HL-60/S4 treated with retinoic acid at 250 ng/mL for 4 days and 3 days (cell line): ENCODE measurements around the gene MAGI2.

Experiments
- in situ Hi-C: fragments of 300-500 bp; cut with MboI; formaldehyde crosslinking; loops from 2 replicates; pipeline ENCODE4 v1.7.0; 2022; ENCODE audit warnings: low sequenced_read_pairs

The MAGI2 gene

DNA sequence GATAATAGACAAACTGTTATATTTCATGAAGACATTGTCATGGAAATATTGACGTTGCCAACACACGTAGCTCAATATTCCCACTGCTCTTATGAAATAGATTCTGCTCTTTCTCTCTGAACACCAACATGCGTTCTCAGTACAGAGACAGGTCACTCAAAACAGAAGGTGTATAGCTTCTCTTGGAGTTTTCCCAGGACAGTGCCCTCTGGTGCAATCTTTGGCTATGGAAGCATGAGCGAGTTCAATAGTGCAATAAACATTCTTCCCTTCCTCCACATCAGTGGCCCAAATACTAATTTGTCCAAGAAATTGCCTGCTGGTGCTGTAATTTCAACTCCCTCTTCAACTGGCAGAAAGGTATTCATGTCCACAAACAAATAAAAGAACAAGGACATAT lies 145.3 kb downstream of the MAGI2 start:
- in situ Hi-C loops = no loop called here

DNA sequence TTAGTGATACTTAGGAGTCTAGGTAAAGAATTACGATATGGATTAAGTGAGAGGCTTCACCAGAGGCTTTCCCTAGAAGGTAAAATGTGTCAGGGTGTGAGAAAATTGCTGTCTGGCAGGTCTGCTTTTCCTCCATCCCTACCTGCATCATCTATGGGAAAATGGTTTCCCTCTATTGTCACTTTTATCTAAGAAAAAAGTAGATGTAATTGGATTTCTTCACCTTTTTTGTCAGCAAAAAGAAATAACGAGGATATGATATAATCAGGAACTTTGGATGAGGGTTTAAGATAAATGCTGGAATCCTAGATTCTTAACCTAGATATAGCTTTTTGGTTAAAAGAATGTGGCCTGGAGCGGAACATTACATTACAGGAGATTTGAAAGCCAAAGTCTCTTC lies 146.1 kb downstream of the MAGI2 start:
- in situ Hi-C loops = no loop called here

DNA sequence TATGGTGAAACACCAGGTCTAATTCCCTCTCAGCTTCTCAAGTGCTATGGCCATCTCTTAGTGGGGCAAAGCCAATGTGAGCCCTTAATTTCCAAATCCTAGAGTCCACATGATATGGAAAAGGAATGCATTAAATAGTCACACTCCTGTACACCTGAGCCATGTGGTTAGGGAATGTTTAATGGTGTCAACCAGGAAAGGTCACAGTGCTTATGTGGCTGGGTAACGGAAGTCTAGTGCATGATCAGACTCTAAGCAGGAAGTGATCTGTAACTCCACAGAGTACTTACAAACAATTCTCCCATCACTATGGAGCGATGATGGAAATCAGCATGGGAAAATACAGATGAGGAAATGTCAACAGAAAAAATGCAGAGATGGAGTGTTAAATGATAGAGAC lies 148.8 kb downstream of the MAGI2 start:
- in situ Hi-C loops = no loop called here

DNA sequence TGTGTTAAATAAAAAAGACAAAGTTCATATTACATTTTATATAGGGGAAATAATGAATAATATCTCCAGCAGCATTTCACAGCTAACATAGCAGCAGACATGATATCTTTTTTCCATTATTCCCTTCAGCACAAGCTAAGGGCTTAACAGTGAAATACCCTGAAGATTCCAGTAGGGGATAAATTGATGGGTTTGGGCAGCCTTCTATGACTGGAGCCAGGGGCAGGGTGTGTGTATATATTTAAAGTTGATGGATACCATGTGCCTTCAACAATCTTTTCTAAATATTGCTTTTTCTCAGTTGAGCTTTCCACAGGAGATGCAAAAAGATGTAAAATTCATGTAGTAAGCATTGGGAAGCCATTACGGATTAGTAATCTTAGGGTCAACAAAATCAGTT lies 151.2 kb downstream of the MAGI2 start:
- in situ Hi-C loops = no loop called here

DNA sequence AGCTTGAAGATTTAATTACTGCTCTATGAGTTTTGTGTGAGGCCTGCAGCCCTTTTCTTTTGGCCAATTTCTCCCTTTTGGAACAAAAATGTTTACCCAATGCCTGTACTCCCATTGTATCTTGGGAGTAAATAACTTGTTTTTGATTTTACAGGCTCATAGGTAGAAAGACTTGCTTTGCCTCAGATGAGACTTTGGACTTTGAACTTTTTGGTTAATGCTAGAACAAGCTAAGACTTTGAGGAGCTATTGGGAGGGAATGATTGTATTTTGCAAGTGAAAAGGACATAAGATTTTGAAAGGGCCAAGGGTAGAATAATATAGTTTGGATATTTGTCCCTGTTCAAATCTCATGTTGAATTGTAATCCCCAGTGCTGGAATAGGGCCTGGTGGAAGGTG lies 152.0 kb downstream of the MAGI2 start:
- in situ Hi-C loops = no loop called here

DNA sequence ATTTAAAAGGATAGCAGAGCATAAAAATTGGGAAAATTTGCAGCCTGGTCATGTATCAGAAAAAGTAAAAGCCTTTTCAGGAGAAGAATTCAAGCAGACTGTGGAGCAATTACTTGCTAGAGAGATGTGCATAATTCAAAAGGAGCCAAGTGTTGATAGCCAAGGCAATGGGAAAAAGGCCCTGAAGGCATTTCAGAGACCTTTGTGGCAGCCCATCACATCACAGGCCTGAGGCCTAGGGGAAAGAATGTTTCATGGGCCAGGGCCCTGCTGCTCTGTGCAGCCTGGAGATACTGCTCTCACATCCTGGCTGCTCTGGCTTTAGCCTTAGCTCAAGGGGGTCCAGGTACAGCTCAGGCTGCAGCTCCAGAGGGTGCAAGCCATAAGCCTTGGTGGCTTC lies 152.9 kb downstream of the MAGI2 start:
- in situ Hi-C loops = no loop called here

DNA sequence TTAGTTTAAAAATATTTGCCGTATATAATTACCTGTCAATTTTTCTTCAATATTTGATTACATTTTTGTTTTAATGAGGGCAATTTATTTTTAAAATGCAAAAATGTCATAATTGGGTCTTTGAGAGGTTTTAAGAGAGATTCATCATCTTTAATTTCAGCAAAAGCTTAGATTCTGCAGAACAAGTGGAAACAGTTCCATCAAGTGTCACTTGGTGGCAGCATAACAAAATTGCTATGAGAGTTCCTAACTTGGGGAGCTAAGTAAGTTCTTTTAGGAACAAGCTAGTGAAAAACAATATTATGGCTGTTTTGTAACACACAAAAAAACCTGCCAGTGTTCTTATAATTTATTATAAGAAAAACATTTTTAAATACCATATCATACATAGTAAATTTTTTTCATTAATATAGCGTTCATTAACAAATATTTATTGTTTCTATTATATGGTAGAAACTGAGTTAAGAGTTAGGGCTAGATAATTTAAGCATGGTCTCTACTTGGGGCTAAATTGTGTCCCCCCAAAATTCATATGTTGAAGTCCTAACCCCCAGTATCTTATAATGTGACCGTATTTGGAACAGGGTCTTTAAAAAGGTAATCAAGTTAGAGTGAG lies 155.2 kb downstream of the MAGI2 start:
- in situ Hi-C loops = no loop called here

DNA sequence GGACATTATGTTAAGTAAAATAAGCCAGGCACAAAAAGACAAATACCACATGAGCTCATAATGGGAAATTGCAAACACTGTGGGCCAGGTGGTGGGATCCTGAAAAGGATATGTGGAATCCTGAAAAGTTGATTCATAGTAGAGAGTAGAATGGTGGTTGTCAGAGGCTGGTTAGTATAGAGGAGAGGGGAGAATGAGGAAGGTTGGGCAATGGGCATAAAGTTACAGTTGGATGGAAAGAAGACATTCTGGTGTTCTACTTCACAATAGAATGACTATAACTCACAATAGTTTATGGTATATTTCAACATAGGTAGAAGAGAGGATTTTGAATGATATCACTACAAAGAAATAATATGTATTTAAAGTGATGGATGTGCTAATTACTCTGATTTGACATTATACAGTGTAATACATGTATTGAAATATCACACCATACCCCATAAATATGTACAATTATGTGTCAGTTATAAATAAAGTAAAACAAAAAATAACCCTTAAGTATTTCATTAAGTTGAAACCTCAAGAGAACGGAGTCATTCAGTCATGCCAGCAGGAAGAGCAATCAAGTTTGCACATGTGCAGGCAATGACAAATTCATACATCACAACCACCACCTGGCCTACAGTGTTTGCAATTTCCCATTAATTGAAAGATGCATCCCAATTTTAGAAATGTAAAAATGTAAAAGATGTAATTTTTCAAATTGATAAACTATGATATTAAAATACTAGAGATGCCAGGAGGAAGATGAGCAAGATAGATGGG lies 156.7 kb downstream of the MAGI2 start:
- in situ Hi-C loops = no loop called here

DNA sequence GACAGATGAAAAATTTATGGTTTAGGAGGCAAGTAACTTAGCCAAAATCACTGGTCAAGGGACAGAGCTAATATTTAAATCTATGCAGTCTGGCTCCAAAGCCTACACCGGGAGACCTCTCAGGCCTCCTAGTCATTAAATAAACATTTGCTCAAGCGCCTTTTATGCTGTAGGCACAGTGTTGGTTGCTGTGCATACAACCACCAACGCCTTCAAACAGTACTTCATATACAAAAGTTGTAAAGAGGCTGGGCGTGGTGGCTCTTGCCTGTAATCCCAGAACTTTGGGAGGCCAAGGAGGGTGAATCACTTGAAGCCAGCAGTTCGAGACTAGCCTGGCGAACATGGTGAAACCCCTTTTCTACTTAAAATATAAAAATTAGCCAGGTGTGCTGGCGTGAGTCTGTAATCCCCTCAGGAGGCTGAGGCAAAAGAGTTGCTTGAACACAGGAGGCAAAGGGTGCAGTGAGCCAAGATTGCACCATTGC lies 159.8 kb downstream of the MAGI2 start:
- in situ Hi-C loops = no loop called here

DNA sequence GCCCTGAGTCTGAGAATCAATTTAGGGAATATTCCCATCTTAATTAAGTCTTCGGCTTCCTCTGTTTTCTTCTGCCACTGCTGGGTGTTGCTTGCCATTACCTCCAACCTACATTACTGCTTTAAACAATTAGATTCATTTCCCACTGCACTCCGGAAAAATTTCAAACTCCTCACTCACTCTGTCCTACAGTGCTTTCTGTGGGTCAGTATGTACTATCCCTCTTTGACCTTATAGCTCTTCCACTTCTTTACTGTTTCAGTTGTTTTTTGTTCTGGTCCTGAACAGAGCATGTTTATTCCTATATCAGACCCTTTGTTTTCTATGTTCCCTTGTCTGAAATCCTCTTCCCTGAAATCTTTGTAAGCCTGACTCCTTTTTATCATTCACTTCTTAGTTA lies 160.6 kb downstream of the MAGI2 start:
- in situ Hi-C loops = no loop called here

DNA sequence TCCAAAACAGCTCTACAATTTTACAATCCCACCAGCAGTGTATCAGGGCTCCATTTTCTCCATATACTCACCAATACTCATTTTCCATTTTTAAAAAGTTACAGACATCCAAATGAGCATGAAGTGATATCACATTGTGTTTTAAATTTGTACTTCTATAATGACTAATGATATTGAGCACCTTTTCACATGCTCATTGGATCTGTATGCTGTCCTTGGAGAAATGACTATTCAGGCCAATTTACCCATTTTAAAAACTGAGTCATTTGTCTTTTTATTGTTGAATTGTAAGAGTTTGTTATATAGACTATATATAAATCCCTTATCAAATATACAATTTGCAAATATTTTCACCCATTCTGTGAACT lies 162.0 kb downstream of the MAGI2 start:
- in situ Hi-C loops = no loop called here

DNA sequence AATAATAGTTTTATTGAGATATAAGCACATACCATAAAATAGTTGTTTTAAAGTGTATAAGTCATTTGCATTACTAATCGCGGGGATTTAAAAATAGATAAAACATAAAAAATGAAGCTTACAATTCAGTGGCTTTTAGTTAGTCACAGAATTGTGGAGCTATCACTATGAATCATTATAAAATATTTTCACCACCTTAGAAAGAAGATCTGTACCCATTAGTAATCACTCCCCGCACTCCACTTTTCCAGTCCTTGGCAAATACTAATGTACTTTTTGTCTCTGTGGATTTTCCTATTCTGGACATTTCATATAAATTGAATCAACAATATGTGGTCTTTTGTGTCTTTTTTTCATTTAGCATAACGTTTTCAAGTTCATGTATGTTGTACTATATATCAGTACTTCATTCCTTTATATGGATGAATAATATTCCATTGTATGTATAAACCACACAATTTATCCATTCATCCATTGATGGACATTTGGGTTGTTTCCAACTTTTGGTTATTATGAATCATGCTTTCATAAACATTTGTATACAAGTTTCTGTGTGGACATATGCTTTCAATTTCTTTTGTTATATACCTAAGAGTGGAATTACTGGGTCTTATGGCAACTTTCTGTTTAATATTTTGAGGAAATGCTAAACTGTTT lies 162.5 kb downstream of the MAGI2 start:
- in situ Hi-C loops = no loop called here

DNA sequence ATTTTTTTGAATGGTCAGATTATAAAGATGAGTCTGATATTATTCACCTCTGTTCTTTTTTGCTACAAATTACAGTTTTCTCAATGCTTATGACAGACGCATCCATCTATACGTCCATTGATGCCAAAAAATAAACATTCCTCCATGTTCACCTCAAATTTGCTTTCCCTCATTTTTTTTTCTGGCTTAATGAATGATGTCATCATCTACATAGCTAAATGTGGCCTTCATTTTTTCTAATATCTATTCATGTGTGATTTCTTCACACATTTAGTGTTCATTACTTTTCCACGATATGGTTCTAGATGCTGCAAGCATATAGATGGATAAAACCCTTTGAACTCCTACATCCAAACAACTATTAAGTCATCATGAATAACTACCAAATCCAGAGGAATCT lies 163.1 kb downstream of the MAGI2 start:
- in situ Hi-C loops = no loop called here

DNA sequence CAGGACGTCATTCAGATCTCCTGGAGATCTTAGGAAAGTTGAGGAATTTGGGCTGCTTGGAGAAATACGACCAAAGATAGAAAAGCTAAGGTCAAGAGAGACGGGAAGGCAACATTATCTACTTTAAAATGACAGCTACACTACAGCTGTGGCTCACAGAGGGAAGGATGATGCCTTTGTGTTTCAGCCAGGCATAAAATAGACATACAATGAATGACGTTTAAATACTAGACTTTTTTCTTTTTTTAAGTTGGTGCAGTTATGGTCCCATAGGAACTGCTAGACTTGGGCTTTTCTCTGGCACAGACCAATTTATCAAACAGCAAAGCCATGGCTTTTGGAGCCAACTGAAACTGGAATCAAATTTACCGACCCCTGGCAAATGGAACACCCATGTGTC lies 164.8 kb downstream of the MAGI2 start:
- in situ Hi-C loops = no loop called here

DNA sequence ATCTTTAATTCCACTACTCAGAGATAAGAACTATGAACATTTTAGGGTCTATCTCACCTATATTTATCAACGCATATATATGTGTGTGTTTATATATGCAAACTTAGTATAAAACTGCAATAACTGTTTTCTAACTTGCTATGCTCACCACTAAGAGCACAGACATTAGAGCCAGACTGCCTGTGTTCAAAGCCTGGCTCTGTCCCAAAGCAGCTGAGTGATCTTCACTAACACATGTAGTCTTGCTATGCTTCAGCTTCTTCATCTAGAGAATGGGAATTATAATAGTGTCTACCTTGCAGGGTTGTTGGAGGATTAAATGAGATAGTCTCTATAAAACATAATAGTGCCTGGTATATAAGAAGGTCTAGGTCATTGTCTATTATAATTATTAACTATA lies 165.5 kb downstream of the MAGI2 start:
- in situ Hi-C loops = no loop called here

DNA sequence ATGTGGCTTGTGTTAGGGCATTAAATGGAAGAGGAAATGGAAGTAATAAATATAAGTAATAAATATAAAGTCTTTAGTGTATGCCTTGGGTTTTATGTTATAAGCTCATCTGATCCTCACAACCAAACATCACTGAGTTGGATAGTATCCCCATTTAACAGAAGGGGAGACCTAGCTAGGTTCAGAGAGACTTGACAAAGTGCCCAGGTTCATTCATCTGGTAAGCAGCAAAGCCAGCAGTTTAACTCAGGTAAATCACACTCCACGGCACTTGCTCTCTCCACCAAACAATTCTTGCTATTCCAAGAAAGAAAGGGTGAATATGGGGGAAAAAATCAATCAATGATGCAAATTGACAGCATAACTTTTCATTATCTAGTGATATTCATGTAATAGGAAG lies 167.3 kb downstream of the MAGI2 start:
- in situ Hi-C loops = no loop called here

DNA sequence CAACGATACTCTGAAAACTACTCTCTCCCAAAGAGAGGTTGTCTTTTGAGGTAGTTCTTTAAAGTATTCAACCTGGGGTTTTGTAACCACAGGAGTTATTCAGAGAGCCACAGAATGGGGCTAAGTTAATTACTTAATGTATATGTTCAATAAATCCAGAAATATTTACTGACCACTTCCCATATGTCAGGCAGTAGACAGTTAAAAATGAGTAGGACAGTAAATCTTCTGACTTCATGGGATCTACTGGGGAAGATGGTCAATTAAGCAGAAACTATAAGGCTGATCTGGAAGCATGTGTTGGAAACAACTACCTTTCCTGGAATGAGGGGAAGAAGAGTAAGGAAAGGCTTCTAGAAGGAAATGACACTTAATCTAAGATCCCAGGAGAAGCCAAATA lies 167.7 kb downstream of the MAGI2 start:
- in situ Hi-C loops = no loop called here

DNA sequence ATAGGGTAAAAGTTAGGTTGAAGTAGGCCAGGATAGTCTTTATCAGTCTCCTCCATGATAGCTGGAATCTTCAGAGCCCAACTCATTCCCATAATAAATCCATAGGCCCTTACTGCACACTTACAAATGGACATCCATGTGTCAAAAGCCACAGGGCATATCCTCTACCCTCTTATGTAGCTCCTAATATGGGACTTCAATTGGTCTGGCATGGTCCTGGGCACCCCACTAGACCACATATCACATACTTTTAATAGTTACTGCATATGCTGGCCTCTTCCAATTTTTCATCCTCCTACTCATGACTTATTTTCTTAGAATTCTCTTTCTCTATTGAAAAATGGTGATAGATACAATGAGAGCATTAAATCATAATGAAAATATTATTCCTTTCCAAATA lies 169.3 kb downstream of the MAGI2 start:
- in situ Hi-C loops = no loop called here

DNA sequence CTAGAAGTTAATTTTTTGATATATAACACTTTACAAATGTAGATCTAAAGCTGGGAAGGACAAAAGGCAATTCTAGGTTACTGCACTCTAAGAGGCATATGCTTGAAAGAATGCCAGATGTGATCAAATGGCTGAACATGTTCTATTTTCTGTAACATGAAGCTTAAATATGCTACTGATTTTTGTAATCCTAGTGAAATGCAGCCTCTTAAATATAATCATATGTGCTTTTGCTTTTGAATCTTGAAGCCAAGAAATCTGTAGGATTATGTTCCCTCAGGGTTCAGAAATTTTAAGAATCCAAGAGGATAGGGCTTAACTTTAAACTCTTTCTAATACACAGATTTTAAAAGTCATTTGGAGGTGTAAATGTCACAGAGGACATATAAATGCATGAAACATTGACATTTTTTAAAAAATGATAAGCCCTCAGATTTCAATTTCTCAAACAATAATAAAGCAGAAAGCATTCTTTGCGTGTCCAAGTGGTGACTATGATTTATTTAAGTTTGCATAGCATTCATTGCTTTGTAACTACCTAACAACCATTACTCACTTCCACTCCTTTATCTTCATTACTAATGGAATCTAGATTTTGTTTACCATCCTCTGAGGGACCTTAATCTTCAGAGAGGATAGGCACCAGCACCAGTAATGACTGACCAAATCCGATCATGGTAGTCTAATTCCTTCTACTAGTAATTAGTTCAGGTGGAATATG lies 170.4 kb downstream of the MAGI2 start:
- in situ Hi-C loops = no loop called here

DNA sequence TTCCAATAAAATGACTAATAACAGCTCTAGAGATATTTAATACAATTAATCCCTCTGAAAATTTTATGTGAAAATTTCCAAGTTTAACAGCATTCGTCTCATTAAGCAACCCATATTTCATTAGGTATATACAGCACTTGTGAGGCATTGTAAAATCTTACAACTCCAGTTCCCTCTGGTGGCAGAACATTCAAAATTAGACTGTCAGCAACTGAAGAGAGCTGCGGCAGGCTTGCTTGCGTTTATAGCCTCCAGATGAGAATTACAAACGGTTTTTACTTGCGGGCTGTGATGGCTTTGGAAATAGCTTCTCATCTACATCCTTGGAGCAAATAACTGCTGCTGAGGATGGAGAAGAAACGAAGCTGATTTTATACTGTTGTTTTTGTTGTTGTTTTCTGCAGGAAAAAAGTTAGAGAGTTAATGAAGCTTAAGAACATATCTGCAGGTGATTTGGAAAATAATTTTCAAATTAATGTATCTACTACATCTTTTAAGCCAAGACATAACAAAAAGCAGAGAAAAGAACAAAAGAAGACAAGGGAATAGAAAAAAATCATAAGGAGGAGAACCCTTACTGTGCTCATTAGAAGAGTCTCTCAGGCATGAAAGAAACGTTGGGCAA lies 171.3 kb downstream of the MAGI2 start:
- in situ Hi-C loops = no loop called here

DNA sequence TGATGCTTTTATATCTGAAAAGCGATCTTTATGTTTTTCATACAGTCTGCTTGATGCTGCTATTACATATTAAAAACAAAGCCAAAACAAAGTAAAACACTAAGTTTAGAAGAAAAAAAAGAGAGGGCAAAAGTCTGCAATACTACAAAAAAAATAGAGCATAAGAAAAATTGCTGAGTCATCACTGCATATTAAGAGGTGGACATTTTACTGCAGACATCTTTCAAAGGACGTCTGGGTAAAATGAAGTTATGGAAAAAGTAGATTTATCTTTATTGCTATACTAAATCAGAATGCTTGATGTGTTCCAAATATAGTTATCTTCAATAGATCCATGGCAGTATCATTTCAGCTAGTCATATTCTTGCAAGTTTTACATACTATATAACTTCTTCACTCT lies 172.0 kb downstream of the MAGI2 start:
- in situ Hi-C loops = no loop called here
